Cerebellar nuclear complex (tissue), 1 donor: Measurements from ENCODE around the gene ADAP1.

Experiments
- DNase-seq, 2 experiments: peaks; one replicate each; lab custom pipeline; 2025; lab: John Stamatoyannopoulos, UW

ADAP1 gene

DNA sequence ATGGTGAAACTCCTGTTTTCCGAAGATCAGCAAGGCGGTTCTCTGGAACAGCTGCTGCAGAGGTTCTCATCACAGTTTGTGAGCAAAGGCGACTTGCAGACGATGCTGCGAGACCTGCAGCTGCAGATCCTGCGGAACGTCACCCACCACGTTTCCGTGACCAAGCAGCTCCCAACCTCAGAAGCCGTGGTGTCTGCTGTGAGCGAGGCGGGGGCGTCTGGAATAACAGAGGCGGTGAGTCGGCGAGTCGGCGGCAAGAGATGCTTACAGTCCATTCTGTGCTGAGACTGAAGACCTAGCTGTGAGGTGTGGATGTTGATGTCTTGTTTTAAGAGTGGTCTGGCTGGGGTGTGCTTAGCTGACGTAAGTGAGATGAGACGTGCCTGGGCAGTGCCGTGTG lies 94.3 kb downstream of the ADAP1 start:
- DNase-seq, result no peak

DNA sequence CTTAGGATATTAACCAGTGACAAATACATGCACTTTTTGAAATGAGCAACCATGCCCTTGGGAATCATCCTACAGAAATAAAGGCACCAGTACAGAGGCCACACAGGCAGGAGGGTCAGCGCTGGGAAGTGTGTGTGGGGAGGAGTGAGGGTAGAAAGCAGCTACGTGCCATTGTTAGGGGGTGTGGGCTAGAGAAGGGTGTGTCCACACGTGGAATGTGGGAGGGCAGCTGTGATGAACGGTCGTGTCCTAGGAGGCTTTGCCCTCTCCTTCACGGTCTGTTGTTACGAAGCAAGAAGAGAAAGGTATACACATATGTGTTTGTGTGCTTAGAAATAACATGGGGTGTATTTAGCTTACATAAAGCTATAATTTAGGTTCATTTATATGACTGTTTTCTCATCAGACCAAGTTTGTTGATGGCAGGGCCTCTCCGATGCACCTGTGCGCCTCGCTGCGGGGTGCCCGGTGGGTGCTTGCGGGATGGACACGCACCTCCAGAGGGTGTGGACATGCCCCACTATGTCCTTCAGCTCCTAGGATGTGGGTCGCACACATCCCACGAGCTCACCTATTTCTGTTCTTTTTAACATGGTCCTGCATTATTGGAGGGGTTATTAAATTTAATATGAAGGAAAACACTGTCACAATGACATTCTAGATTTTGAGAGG lies 95.0 kb downstream of the ADAP1 start:
- no peak for DNase-seq

DNA sequence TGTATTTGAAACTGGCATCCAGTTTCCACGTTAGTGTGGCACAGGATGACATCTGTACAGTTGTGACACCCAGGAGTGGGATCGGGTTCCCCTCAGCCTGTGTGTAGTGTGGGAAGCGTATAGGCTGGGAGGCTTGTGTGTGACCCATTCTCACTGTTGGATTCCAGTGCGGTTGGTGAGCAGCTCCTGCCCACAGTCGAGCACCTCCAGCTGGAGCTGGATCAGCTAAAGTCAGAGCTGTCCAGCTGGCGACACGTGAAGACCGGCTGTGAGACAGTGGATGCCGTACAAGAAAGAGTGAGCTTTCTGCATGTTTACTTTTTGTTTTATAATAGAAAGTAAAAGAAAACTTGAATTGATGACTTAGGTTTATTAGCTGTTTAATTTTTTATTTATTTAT lies 96.8 kb downstream of the ADAP1 start:
- DNase-seq, result no peak

GRCh38 chr7:856444-857095 lies 97.9 kb downstream of the ADAP1 start:
- no peak for DNase-seq

GRCh38 chr7:855686-856369 lies 98.7 kb downstream of the ADAP1 start:
- no peak for DNase-seq

DNA sequence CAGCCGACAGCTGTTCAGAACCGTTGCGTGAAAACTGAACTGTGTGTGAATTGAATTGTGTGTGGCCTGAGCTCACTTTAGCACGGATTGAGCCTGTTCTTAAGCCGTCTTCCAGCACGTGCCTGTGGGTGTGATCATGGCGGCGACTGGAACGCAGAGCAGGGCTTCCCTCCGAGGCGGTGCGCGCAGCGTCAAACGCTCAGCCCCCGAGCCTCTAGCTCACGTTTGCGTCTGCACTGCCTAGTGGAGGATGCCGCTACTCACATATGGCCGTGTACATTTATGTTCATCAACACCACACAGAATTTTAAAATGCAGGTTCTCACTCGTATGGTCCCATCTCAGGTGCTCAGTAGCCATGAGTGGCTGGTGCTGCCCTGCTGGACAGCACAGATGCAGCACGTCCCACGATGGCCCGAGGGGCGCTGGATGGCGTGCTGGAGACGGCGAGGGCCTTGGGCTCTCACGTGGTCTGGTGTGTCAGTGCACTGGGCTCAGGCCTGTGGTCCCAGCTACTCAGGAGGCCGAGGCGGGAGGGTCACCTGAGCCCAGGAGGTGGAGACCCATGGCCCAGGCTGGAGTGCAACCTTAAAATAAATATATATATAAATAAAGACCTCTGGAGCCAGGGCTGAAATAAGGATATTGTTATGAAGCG lies 100.2 kb downstream of the ADAP1 start:
- DNase-seq, result no peak

- DNase-seq, result no peak
These were observed 100.9 kb downstream of the ADAP1 start for GRCh38 chr7:853366-854117.

DNA sequence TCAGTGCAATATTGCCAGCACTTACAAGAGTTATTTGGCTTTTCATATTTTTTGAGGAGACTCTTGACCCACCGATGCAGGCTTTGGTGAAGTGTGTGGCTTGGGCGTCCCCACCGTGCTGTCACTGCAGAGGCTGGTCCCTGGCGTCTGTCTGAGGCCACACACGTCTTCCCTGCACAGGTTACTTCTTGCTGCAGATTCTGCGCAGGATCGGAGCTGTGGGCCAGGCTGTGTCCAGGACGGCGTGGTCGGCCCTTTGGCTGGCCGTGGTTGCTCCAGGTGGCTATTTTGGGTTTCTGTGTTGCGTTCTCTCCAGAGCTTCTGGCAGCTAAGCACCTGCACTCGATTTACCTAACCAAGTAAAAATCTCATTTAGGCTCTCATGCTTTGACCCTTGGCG lies 103.3 kb downstream of the ADAP1 start:
- DNase-seq, result no peak

GRCh38 chr7:849781-850180 lies 104.7 kb downstream of the ADAP1 start:
- no peak for DNase-seq

GRCh38 chr7:849145-849544 lies 105.3 kb downstream of the ADAP1 start:
- no peak for DNase-seq
